ENCODE data around the gene COL26A1. TPM values are rescaled to one million over a fixed set of nuclear protein-coding genes. Genes with fewer than 3 reads are reported as not detected.

COL26A1 gene
- total RNA-seq, 1 experiment from 2014 or later: not detected

DNA sequence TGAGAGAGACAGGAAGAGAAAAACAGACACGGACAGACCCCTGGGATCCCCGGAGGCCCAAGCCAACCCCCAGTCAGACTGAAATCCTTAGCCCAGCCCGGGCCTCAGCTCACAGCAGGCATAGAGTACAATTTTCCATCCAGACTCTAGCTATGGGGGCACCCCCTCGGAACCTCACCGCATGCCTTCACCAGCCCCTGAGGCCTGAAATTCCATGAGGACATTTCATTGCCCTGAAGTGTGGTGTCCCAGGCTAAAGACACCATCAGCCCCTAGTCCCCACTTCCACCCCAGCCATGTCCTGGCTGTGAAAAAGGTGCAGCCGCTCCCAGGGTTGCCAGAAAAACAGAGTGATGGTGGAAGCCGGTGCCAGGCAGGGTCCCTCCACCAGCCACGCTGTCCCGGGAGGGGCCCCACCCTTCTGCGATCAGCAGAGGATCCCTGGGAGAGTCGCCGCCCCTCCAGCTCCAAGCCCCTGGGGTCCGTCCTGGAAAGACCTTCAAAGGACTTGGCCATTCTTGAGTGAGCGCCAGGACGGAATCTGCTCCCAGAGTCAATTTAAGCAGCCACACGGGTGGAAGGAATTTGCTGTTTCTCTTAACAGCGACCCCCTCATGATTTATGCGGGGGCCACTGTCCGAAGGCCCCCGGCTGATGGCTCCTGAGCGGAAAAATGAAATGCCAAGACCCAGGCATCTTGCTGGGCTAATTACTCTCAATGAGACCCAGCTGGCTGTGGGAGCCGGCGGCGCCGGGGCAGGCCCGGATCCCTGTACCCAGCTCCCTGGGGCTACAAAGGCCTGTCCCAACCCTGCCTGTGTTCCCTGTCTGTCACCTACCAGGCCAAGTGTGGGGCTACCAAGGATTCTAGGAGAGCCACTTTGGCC lies 243.2 kb downstream of the COL26A1 start:
- peaks cover 2% of the 10 kb centered on the region for H3K4me1 ChIP-seq (ENCODE audit: low read length)
- no peaks in the 10 kb centered on the region for H3K36me3 ChIP-seq (ENCODE audit: insufficient read depth, low read length)
- no peak overlapping the region for H3K27ac ChIP-seq (ENCODE audit: low read length)
- H3K9ac ChIP-seq (ENCODE audit: low read length): no peak overlapping the region
- no peaks in the 10 kb centered on the region for H3K27me3 ChIP-seq (ENCODE audit: low read length)
- H2AFZ ChIP-seq (ENCODE audit: low read length): no peak overlapping the region
- no peaks in the 10 kb centered on the region for H4K20me1 ChIP-seq (ENCODE audit: insufficient read depth, low read depth, low read length)
- no peak overlapping the region for H3K4me2 ChIP-seq (ENCODE audit: low read depth, low read length, poor library complexity, severe bottlenecking)
- no peaks in the 10 kb centered on the region for H3K79me2 ChIP-seq (ENCODE audit: low read length)
- H3K9me3 ChIP-seq (ENCODE audit: low read length): no peaks in the 10 kb centered on the region
- H3K9me2 ChIP-seq (replicated peaks; ENCODE audit: insufficient read depth, low read length): no peaks in the 10 kb centered on the region
- H3K4me3 ChIP-seq (ENCODE audit: low read length): no peak overlapping the region
- no peak for DNase-seq

GRCh38 chr7:101606498-101606923 lies 243.8 kb downstream of the COL26A1 start:
- no peaks in the 10 kb centered on the region for H3K27me3 ChIP-seq (ENCODE audit: low read length)
- DNase-seq: no peak
- H3K4me3 ChIP-seq (ENCODE audit: low read length): no peak overlapping the region
- no peak overlapping the region for H3K27ac ChIP-seq (ENCODE audit: low read length)
- H3K79me2 ChIP-seq (ENCODE audit: low read length): no peaks in the 10 kb centered on the region
- no peaks in the 10 kb centered on the region for H3K9me2 ChIP-seq (replicated peaks; ENCODE audit: insufficient read depth, low read length)
- no peaks in the 10 kb centered on the region for H3K9me3 ChIP-seq (ENCODE audit: low read length)
- peaks cover 2% of the 10 kb centered on the region for H3K4me1 ChIP-seq (ENCODE audit: low read length)
- H2AFZ ChIP-seq (ENCODE audit: low read length): no peak overlapping the region
- H3K36me3 ChIP-seq (ENCODE audit: insufficient read depth, low read length): no peaks in the 10 kb centered on the region
- no peaks in the 10 kb centered on the region for H4K20me1 ChIP-seq (ENCODE audit: insufficient read depth, low read depth, low read length)
- no peak overlapping the region for H3K4me2 ChIP-seq (ENCODE audit: low read depth, low read length, poor library complexity, severe bottlenecking)
- H3K9ac ChIP-seq (ENCODE audit: low read length): no peak overlapping the region

Small RNAs within 50 kb of the gene (small RNA-seq; reads per million reads assigned to genes)
- gene AC004965.1: not detected

Other genes starting within 250 kb of the COL26A1 start
- not detected in 2 replicates for gene SERPINE1, start 235.8 kb upstream of the COL26A1 start, total RNA-seq (2014; rRNA removed; shearing (Covaris generic); ENCODE audit: low replicate concordance)
- gene AP1S1, start 208.4 kb upstream of the COL26A1 start, total RNA-seq (2014; rRNA removed; shearing (Covaris generic); ENCODE audit: low replicate concordance): 150 and 256 TPM in 2 replicates
- gene VGF, start 197.3 kb upstream of the COL26A1 start, total RNA-seq (2014; rRNA removed; shearing (Covaris generic); ENCODE audit: low replicate concordance): 0.86 and 1.4 TPM in 2 replicates
- gene NAT16, start 182.6 kb upstream of the COL26A1 start, total RNA-seq (2014; rRNA removed; shearing (Covaris generic); ENCODE audit: low replicate concordance): not detected in 2 replicates
- gene MOGAT3, start 161.8 kb upstream of the COL26A1 start, total RNA-seq (2014; rRNA removed; shearing (Covaris generic); ENCODE audit: low replicate concordance): not detected in 2 replicates
- gene PLOD3, start 145.3 kb upstream of the COL26A1 start, total RNA-seq (2014; rRNA removed; shearing (Covaris generic); ENCODE audit: low replicate concordance): 11.1 and 20.5 TPM in 2 replicates
- 50.9 and 116 TPM in 2 replicates for gene ZNHIT1, start 144.7 kb upstream of the COL26A1 start, total RNA-seq (2014; rRNA removed; shearing (Covaris generic); ENCODE audit: low replicate concordance)
- 12.2 and 13.7 TPM in 2 replicates for gene CLDN15, start 125.1 kb upstream of the COL26A1 start, total RNA-seq (2014; rRNA removed; shearing (Covaris generic); ENCODE audit: low replicate concordance)
- gene FIS1, start 117.8 kb upstream of the COL26A1 start, total RNA-seq (2014; rRNA removed; shearing (Covaris generic); ENCODE audit: low replicate concordance): 104 and 210 TPM in 2 replicates
- gene IFT22, start 41.1 kb upstream of the COL26A1 start, total RNA-seq (2014; rRNA removed; shearing (Covaris generic); ENCODE audit: low replicate concordance): 29.7 and 39.1 TPM in 2 replicates

Data from Karpas-422 (cell line).